Testis (tissue), 3 donors: ENCODE measurements around the gene TNRC6C. TPM values are rescaled to one million over a fixed set of nuclear protein-coding genes. Genes with fewer than 3 reads are reported as not detected.
"Not testable (repeated sequence)": the region's sequence is repeated elsewhere in the genome, so short reads cannot be mapped to it uniquely, and the experiment has no call there.

Experiments used
- DNase-seq: peaks from one replicate; pipeline ENCODE4 v3.0.0-alpha.2; 2019
- H3K27ac ChIP-seq, 2 donors: fragments of 200-600 bp; sonication (generic); one replicate each; pipeline ENCODE4 v1.5.1; 2019
- H3K27me3 ChIP-seq: fragments of 200-600 bp; sonication (generic); one replicate; pipeline ENCODE4 v1.5.1; 2019
- H3K36me3 ChIP-seq: fragments of 200-600 bp; sonication (generic); one replicate; pipeline ENCODE4 v1.5.1; 2017; ENCODE audit warnings: low read depth; ENCODE audit errors: missing control alignments
- H3K4me1 ChIP-seq: fragments of 200-600 bp; sonication (generic); one replicate; pipeline ENCODE4 v1.5.1; 2019
- H3K4me3 ChIP-seq, 2 donors: fragments of 200-600 bp; sonication (generic); one replicate each; pipeline ENCODE4 v1.5.1; 2017 to 2019
- H3K9me3 ChIP-seq: fragments of 200-600 bp; sonication (generic); one replicate; pipeline ENCODE4 v1.5.1; 2017
- POLR2A ChIP-seq: fragments of 450-650 bp; IDR thresholded peaks from one replicate; pipeline ENCODE4 v1.6.1; 2017; ENCODE audit warnings: antibody characterized with exemption, mild to moderate bottlenecking, moderate library complexity
- whole genome bisulfite sequencing, 2 donors: methylation state at CpG; one replicate each; pipeline ENCODE4 v1.1.5; 2018; 5-methylcytosine and 5-hydroxymethylcytosine counted together
- intact Hi-C: fragments of 100-400 bp; cut with DNase I; formaldehyde crosslinking; loops from one replicate; pipeline ENCODE4 v1.15.1; 2023; ENCODE audit warnings: low total_unique reads
- polyA plus RNA-seq: library from polyadenylated mRNA; stranded (reverse); fragments of 350-450 nt; fragmentation: Illumina TruSeq; extraction: RNeasy Lipid Tissue Mini Kit (QIAGEN cat#74804); gene quantifications from one replicate; pipeline ENCODE4 v1.2.3, GENCODE V29; 2014; ENCODE audit warnings: low read depth, low replicate concordance; ENCODE audit not compliant: insufficient read depth
- total RNA-seq, 2 donors: library from RNA; depleted of rRNA; stranded (reverse); fragments of >200 nt; gene quantifications; one replicate each; pipeline ENCODE4 v1.2.3, GENCODE V29; 2016
- TF ChIP-seq, protein P1 (sequence below), 3 experiments: fragments of 450-650 bp in 2 of 3; fragments of 200-600 bp in 1 of 3; sonication (generic) in 1 of 3; IDR thresholded peaks; one replicate each; pipeline ENCODE4 v1.5.1; 2016 to 2019; ENCODE audit warnings: antibody characterized with exemption in 3 of 3, mild to moderate bottlenecking in 2 of 3, moderate library complexity in 1 of 3

TNRC6C gene
- total and polyA plus RNA-seq, 3 donors from 2014 or later = 26.2 to 35.6 (median 27.4) TPM

DNA sequence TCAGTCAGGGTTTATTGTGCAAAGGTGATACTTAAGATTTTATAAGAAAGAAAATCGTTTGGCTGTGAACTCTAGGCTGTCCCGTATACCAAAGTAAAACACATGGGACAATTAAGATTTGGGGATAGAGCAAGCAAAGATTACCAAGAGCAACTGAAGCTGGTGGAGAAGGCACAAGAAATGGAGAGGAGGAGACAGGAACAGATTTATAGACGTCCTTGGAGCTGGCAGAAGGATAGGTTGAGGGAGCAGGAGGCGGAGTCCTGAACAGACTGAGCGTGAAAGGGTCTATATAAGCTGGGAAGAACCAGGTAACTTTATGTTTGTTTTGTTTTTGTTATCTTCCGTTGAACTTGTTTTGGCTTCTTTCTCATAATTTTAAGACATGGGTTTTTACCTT is 3.8 kb downstream of the TNRC6C start:
- 53 to 71% methylated on average over 6 of the region's 6 CpGs for WGBS, 2 donors
- peaks cover 11% of the 10 kb centered on the region for H3K4me1 ChIP-seq
- intact Hi-C loops = no loop called here
- no peak overlapping the region for H3K4me3 ChIP-seq
- H3K27me3 ChIP-seq = no peaks in the 10 kb centered on the region
- H3K36me3 ChIP-seq = no peaks in the 10 kb centered on the region
- no peak for DNase-seq
- H3K9me3 ChIP-seq = no peaks in the 10 kb centered on the region
- TF ChIP-seq, protein P1, sequence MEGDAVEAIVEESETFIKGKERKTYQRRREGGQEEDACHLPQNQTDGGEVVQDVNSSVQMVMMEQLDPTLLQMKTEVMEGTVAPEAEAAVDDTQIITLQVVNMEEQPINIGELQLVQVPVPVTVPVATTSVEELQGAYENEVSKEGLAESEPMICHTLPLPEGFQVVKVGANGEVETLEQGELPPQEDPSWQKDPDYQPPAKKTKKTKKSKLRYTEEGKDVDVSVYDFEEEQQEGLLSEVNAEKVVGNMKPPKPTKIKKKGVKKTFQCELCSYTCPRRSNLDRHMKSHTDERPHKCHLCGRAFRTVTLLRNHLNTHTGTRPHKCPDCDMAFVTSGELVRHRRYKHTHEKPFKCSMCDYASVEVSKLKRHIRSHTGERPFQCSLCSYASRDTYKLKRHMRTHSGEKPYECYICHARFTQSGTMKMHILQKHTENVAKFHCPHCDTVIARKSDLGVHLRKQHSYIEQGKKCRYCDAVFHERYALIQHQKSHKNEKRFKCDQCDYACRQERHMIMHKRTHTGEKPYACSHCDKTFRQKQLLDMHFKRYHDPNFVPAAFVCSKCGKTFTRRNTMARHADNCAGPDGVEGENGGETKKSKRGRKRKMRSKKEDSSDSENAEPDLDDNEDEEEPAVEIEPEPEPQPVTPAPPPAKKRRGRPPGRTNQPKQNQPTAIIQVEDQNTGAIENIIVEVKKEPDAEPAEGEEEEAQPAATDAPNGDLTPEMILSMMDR (IDR thresholded peaks at IDR 0.05) = no peak
- no peak for TF ChIP-seq POLR2A
- H3K27ac ChIP-seq = no peak overlapping the region

DNA sequence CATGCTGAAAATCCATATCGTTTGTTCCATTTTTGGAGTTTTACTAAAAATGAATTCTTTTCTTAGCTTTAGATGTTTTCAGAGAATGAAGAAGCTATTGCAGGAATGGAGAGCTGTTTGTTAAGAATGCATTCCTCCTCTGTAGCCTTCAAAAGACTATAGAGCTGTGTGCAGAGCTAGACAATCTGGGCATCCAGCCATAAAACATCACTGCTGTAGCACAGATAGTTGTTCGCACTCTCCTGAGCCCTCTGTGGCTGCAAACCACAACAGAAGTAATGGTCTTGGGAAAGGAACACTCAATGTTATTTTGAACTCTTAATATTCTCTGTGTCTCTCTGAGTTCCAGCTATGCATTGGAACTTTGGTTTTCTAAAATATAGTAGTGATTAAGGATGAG is 4.9 kb downstream of the TNRC6C start:
- no peak overlapping the region for H3K4me3 ChIP-seq
- H3K27ac ChIP-seq = no peak overlapping the region
- H3K36me3 ChIP-seq = no peaks in the 10 kb centered on the region
- DNase-seq = peak; percentile 89
- intact Hi-C loops = no loop called here
- H3K9me3 ChIP-seq = no peaks in the 10 kb centered on the region
- TF ChIP-seq, protein P1 (IDR thresholded peaks at IDR 0.05) = no peak
- TF ChIP-seq POLR2A = no peak
- no peaks in the 10 kb centered on the region for H3K27me3 ChIP-seq
- peaks cover 11% of the 10 kb centered on the region for H3K4me1 ChIP-seq
- WGBS, 2 donors = 27 to 29% methylated on average over 2 of the region's 2 CpGs

DNA sequence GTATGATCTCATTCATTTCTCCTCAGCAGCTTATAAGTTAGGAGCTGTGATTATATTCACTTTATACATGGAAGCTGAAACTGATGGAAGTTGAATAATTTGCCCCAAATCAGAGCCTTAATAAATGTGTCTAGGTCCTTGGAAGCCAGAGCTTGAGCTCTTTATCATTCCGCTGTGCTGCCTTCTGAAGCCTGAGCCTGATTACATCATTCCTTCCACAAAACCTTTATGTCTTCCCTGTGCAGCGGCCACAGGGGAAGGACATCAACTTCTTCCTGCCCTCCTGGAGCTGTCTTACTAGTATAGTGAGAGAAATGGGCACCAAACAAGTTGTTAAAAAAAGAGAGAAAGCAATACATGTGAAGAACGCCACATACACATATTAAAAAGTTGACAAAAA is 6.8 kb downstream of the TNRC6C start:
- DNase-seq = no peak
- no peak overlapping the region for H3K27ac ChIP-seq
- H3K4me3 ChIP-seq = no peak overlapping the region
- no peaks in the 10 kb centered on the region for H3K27me3 ChIP-seq
- intact Hi-C loops = no loop called here
- WGBS, 2 donors = 84 to 88% methylated on average over 3 of the region's 3 CpGs
- peaks cover 17% of the 10 kb centered on the region for H3K4me1 ChIP-seq
- TF ChIP-seq, protein P1 (IDR thresholded peaks at IDR 0.05) = no peak
- no peak for TF ChIP-seq POLR2A
- no peaks in the 10 kb centered on the region for H3K9me3 ChIP-seq
- no peaks in the 10 kb centered on the region for H3K36me3 ChIP-seq

GRCh38 chr17:77966476-77966875 is 8.0 kb downstream of the TNRC6C start:
- TF ChIP-seq POLR2A = no peak
- TF ChIP-seq, protein P1 (IDR thresholded peaks at IDR 0.05) = no peak
- H3K4me1 ChIP-seq = peaks cover 17% of the 10 kb centered on the region
- H3K36me3 ChIP-seq = no peaks in the 10 kb centered on the region
- no peaks in the 10 kb centered on the region for H3K9me3 ChIP-seq
- H3K4me3 ChIP-seq = no peak overlapping the region
- no peaks in the 10 kb centered on the region for H3K27me3 ChIP-seq
- 93 to 94% methylated on average over 2 of the region's 2 CpGs for WGBS, 2 donors
- intact Hi-C loops = no loop called here
- DNase-seq = no peak
- H3K27ac ChIP-seq = no peak overlapping the region

GRCh38 chr17:77968788-77969187 is 10.3 kb downstream of the TNRC6C start:
- no peaks in the 10 kb centered on the region for H3K36me3 ChIP-seq
- H3K9me3 ChIP-seq = no peaks in the 10 kb centered on the region
- DNase-seq = no peak
- H3K27me3 ChIP-seq = no peaks in the 10 kb centered on the region
- WGBS, 2 donors = 47 to 67% methylated on average over 3 of the region's 3 CpGs
- no peak for TF ChIP-seq POLR2A
- TF ChIP-seq, protein P1 (IDR thresholded peaks at IDR 0.05) = no peak
- H3K4me3 ChIP-seq = no peak overlapping the region
- intact Hi-C loops = no loop called here
- H3K4me1 ChIP-seq = peaks cover 12% of the 10 kb centered on the region
- H3K27ac ChIP-seq = no peak overlapping the region

GRCh38 chr17:77972271-77972670 is 13.8 kb downstream of the TNRC6C start:
- H3K9me3 ChIP-seq, H3K27me3 ChIP-seq, DNase-seq, H3K36me3 ChIP-seq, intact Hi-C loops, H3K4me3 ChIP-seq, H3K27ac ChIP-seq, H3K4me1 ChIP-seq: not testable (repeated sequence)
- 89 to 92% methylated on average over 3 of the region's 3 CpGs for WGBS, 2 donors
